HG03097 (cell line): Measurements from ENCODE around the gene BCAS1.

Experiments used
- ATAC-seq: cut with Tn5 transposase; IDR thresholded peaks from one replicate; pipeline ENCODE4 v1.9.1; 2021; ENCODE audit not compliant: unreplicated experiment, low FRiP score

Gene BCAS1

GRCh38 chr20:54070187-54070987 is at the start of gene BCAS1:
Gene BCAS1 (minus strand): TSS chr20:54070594. CDS start chr20:54058718, 11,876 bp downstream.
- ATAC-seq, result no peak

GRCh38 chr20:54119744-54120143 is 49.4 kb upstream of the BCAS1 start:
- no peak for ATAC-seq

GRCh38 chr20:54118220-54119001 is 48.0 kb upstream of the BCAS1 start:
- no peak for ATAC-seq

GRCh38 chr20:54116550-54117235 is 46.3 kb upstream of the BCAS1 start:
- no peak for ATAC-seq

- no peak for ATAC-seq
Observed at GRCh38 chr20:54115172-54115854, 44.9 kb upstream of the BCAS1 start.

- ATAC-seq, result no peak
Observed at GRCh38 chr20:54114109-54114508, 43.7 kb upstream of the BCAS1 start.

GRCh38 chr20:54113566-54113965 is 43.2 kb upstream of the BCAS1 start:
- no peak for ATAC-seq

- ATAC-seq, result no peak
Observed at GRCh38 chr20:54112221-54112884, 42.0 kb upstream of the BCAS1 start.

- no peak for ATAC-seq
Observed at GRCh38 chr20:54111460-54111859, 41.1 kb upstream of the BCAS1 start.

- no peak for ATAC-seq
Observed at GRCh38 chr20:54110457-54110856, 40.1 kb upstream of the BCAS1 start.

- ATAC-seq, result no peak
Observed at GRCh38 chr20:54110041-54110440, 39.6 kb upstream of the BCAS1 start.

- ATAC-seq, result no peak
Observed at GRCh38 chr20:54108817-54109216, 38.4 kb upstream of the BCAS1 start.

- ATAC-seq, result no peak
Observed at GRCh38 chr20:54108326-54108642, 37.9 kb upstream of the BCAS1 start.

- no peak for ATAC-seq
Observed at GRCh38 chr20:54107600-54108325, 37.4 kb upstream of the BCAS1 start.

GRCh38 chr20:54107181-54107580 is 36.8 kb upstream of the BCAS1 start:
- no peak for ATAC-seq

- no peak for ATAC-seq
Observed at GRCh38 chr20:54106162-54106561, 35.8 kb upstream of the BCAS1 start.

- no peak for ATAC-seq
Observed at GRCh38 chr20:54105653-54106052, 35.3 kb upstream of the BCAS1 start.

- no peak for ATAC-seq
Observed at GRCh38 chr20:54104781-54105180, 34.4 kb upstream of the BCAS1 start.

GRCh38 chr20:54103762-54104600 is 33.6 kb upstream of the BCAS1 start:
- no peak for ATAC-seq
